ENCODE measurements around the gene ELFN1. TPM values are rescaled to one million over a fixed set of nuclear protein-coding genes. Genes with fewer than 3 reads are reported as not detected.

ELFN1 gene
- total RNA-seq, 3 donors from 2014 or later, result 0.26 to 0.44 (median 0.41) TPM

DNA sequence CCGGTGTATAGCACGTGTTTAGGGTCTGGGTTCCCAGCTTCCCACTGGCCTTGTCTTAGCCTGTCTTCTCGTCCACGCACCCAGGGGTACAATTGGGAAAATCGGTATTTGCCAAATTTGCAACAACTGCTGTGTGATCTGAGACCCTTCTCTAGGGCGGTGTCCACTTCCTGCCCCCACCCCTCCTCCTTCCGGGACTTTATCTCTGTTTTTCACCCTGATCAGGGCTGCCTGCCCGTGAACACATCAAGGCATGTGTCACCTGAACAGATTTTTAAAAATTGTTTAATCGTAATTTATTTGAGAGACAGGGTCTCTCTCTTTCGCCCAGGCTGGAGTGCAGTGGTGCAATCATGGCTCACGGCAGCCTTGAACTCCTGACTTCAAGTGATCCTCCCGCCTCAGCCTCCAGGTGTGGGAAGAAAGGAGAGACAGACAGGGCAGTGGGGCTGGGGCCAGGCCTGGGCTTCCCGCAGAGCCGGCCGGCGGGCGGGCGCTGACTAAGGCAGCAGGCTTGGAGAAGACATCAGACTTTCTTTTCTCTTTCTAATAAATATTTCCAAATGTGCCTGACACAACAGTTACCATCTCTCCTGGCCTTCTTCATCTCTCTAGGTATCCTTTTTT is 27.5 kb downstream of the ELFN1 start:
- Histone ChIP-seq H3K4me1 (ENCODE audit: low read depth) (no peaks in the 10 kb centered on the region), H3K9me3 (peaks cover 6% of the 10 kb centered on the region), H3K4me3 (no peak overlapping the region), H3K36me3 (ENCODE audit: low read depth) (no peaks in the 10 kb centered on the region)
- no peak for ATAC-seq
- TF ChIP-seq CTCF (IDR thresholded peaks at IDR 0.05), result no peak
- intact Hi-C loops (cut with DNase I, micrococcal nuclease), result no loop called here
- DNase-seq, result no peak

GRCh38 chr7:1698201-1698600 is 28.1 kb downstream of the ELFN1 start:
- Histone ChIP-seq H3K4me3 (no peak overlapping the region), H3K9me3 (peaks cover 12% of the 10 kb centered on the region), H3K36me3 (ENCODE audit: low read depth) (no peaks in the 10 kb centered on the region), H3K4me1 (ENCODE audit: low read depth) (no peaks in the 10 kb centered on the region)
- no peak for DNase-seq
- TF ChIP-seq CTCF (IDR thresholded peaks at IDR 0.05), result no peak
- intact Hi-C loops (cut with DNase I, micrococcal nuclease), result no loop called here
- ATAC-seq, result no peak

DNA sequence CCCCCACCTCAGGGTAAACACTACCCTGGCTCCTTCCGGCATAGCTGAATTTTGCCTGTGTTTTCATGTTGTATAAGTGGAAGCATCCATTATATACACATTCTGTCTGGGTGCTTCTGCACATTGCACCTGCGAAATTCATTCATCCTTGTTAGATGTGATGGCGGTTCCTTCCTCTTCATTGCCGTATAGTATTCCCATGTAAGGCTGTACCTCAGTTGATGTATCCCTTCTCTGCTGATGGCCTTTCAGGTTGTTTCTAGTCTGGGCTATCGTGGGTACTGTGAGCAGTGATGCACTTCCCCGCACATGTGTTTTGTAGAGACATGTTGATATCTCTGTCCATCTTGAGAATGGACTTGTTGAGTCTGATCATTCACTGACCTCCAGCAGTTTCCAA is 28.9 kb downstream of the ELFN1 start:
- intact Hi-C loops (cut with DNase I, micrococcal nuclease), result no loop called here
- no peak for TF ChIP-seq CTCF (IDR thresholded peaks at IDR 0.05)
- H3K9me3 ChIP-seq, result peaks cover 12% of the 10 kb centered on the region
- no peaks in the 10 kb centered on the region for H3K4me1 ChIP-seq (ENCODE audit: low read depth)
- no peak for ATAC-seq
- H3K36me3 ChIP-seq (ENCODE audit: low read depth), result no peaks in the 10 kb centered on the region
- no peak for DNase-seq
- H3K4me3 ChIP-seq, result no peak overlapping the region

DNA sequence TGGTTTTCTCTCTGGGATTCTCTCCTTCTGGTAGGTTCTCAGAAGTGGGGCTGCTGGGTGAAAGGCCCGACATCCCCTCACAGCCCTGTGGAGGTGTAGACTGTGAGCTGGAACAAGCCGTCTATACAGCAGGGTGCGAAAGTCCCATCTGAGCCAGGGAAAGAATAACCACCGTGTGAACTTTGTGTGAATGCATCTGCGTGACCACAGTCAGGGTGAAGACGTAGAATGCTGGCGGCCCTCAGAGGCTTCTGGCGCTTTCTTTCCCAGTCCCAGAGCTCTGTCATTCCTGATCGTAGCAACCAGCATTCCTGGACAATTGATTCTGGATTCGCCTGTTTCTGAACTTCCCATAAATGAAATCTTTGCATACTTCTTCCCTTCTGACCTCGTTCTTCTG is 30.0 kb downstream of the ELFN1 start:
- DNase-seq (no peak), ATAC-seq (no peak)
- Histone ChIP-seq H3K36me3 (ENCODE audit: low read depth) (no peaks in the 10 kb centered on the region), H3K4me3 (no peak overlapping the region), H3K9me3 (peaks cover 12% of the 10 kb centered on the region), H3K4me1 (ENCODE audit: low read depth) (no peaks in the 10 kb centered on the region)
- no peak for TF ChIP-seq CTCF (IDR thresholded peaks at IDR 0.05)
- intact Hi-C loops (cut with DNase I, micrococcal nuclease), result no loop called here

- H3K9me3 ChIP-seq, result peaks cover 12% of the 10 kb centered on the region
- no peak for ATAC-seq
- no peak overlapping the region for H3K4me3 ChIP-seq
- no peaks in the 10 kb centered on the region for H3K4me1 ChIP-seq (ENCODE audit: low read depth)
- no peaks in the 10 kb centered on the region for H3K36me3 ChIP-seq (ENCODE audit: low read depth)
- DNase-seq, result peak in 1 of 3 donors; percentile 2
- intact Hi-C loops (cut with DNase I, micrococcal nuclease), result no loop called here
- TF ChIP-seq CTCF (IDR thresholded peaks at IDR 0.05), result no peak
These were observed 30.7 kb downstream of the ELFN1 start for GRCh38 chr7:1700536-1701333.
